GM23338 (cell line): ENCODE data around the gene TTC21B.
"Not testable (repeated sequence)": the region's sequence is repeated elsewhere in the genome, so short reads cannot be mapped to it uniquely, and the experiment has no call there.

Experiments used
- EZH2phosphoT487 ChIP-seq: fragments of 200-600 bp; sonication (generic); IDR thresholded peaks from one replicate; pipeline ENCODE4 v1.8.1; 2018; ENCODE audit warnings: antibody characterized with exemption; ENCODE audit not compliant: unreplicated experiment
- JUNB ChIP-seq: IDR thresholded peaks from one replicate; pipeline ENCODE4 v1.6.1; 2016; ENCODE audit warnings: antibody characterized with exemption; ENCODE audit not compliant: unreplicated experiment
- NANOG ChIP-seq: IDR thresholded peaks from 2 replicates; pipeline ENCODE4 v1.6.1; 2016; ENCODE audit warnings: antibody characterized with exemption, borderline replicate concordance
- POLR2AphosphoS5 ChIP-seq: IDR thresholded peaks from 2 replicates; pipeline ENCODE4 v1.6.1; 2016; ENCODE audit warnings: antibody characterized with exemption, low read depth
- TF ChIP-seq, protein P1 (sequence below), 2 experiments: fragments of 200-600 bp in 1 of 2; sonication (generic) in 1 of 2; conservative IDR thresholded peaks; 2 replicates each; pipeline versions ENCODE4 v1.5.1 to v1.6.1; 2016 to 2017; ENCODE audit warnings: antibody characterized with exemption in 2 of 2, low read depth in 2 of 2, mild to moderate bottlenecking in 2 of 2, moderate library complexity in 1 of 2
- TF ChIP-seq, protein P2 (sequence below): IDR thresholded peaks from one replicate; pipeline ENCODE4 v1.6.1; 2018; ENCODE audit warnings: antibody characterized with exemption; ENCODE audit not compliant: unreplicated experiment

DNA sequence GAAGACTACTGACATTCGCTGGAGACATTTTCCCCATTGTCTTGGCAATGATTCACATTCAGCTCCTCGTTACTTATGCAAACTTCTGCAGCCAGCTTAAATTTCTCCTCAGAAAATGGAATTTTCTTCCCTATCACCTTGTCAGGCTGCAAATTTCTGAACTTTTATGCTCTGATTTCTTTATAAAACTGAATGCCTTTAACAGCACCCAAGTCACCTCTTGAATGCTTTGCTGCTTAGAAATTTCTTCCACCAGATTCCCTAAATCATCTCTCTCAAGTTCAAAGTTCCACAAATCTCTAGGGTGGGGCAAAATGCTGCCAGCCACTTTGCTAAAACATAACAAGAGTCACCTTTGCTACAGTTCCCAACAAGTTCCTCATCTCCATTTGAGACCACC lies 92.5 kb downstream of the TTC21B start:
- TF ChIP-seq, protein P1, sequence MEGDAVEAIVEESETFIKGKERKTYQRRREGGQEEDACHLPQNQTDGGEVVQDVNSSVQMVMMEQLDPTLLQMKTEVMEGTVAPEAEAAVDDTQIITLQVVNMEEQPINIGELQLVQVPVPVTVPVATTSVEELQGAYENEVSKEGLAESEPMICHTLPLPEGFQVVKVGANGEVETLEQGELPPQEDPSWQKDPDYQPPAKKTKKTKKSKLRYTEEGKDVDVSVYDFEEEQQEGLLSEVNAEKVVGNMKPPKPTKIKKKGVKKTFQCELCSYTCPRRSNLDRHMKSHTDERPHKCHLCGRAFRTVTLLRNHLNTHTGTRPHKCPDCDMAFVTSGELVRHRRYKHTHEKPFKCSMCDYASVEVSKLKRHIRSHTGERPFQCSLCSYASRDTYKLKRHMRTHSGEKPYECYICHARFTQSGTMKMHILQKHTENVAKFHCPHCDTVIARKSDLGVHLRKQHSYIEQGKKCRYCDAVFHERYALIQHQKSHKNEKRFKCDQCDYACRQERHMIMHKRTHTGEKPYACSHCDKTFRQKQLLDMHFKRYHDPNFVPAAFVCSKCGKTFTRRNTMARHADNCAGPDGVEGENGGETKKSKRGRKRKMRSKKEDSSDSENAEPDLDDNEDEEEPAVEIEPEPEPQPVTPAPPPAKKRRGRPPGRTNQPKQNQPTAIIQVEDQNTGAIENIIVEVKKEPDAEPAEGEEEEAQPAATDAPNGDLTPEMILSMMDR (conservative IDR thresholded peaks at IDR 0.05; ENCODE audit: low read depth in 2 of 2), result not testable (repeated sequence)
- not testable (repeated sequence) for TF ChIP-seq POLR2AphosphoS5, NANOG, JUNB, EZH2phosphoT487
- TF ChIP-seq, protein P2, sequence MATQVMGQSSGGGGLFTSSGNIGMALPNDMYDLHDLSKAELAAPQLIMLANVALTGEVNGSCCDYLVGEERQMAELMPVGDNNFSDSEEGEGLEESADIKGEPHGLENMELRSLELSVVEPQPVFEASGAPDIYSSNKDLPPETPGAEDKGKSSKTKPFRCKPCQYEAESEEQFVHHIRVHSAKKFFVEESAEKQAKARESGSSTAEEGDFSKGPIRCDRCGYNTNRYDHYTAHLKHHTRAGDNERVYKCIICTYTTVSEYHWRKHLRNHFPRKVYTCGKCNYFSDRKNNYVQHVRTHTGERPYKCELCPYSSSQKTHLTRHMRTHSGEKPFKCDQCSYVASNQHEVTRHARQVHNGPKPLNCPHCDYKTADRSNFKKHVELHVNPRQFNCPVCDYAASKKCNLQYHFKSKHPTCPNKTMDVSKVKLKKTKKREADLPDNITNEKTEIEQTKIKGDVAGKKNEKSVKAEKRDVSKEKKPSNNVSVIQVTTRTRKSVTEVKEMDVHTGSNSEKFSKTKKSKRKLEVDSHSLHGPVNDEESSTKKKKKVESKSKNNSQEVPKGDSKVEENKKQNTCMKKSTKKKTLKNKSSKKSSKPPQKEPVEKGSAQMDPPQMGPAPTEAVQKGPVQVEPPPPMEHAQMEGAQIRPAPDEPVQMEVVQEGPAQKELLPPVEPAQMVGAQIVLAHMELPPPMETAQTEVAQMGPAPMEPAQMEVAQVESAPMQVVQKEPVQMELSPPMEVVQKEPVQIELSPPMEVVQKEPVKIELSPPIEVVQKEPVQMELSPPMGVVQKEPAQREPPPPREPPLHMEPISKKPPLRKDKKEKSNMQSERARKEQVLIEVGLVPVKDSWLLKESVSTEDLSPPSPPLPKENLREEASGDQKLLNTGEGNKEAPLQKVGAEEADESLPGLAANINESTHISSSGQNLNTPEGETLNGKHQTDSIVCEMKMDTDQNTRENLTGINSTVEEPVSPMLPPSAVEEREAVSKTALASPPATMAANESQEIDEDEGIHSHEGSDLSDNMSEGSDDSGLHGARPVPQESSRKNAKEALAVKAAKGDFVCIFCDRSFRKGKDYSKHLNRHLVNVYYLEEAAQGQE, result not testable (repeated sequence)
